HepG2 (cell line): ENCODE results near the gene ZNF3. TPM values are rescaled to one million over a fixed set of nuclear protein-coding genes. Genes with fewer than 3 reads are reported as not detected.

ENCODE experiments used
- CAMTA2 ChIP-seq: sonication (generic); formaldehyde crosslinking; IDR thresholded peaks from 2 replicates; pipeline ENCODE4 v1.4.0; 2020; ENCODE audit warnings: mild to moderate bottlenecking, missing genetic modification reagents, borderline replicate concordance
- NCOA2 ChIP-seq: sonication (generic); formaldehyde crosslinking; IDR thresholded peaks from 2 replicates; pipeline ENCODE4 v1.8.0; 2022; ENCODE audit warnings: inconsistent platforms
- NR2F1 ChIP-seq, 2 experiments: fragments of 450-650 bp in 1 of 2; formaldehyde crosslinking in 1 of 2; IDR thresholded peaks; 2 replicates each; pipeline versions ENCODE4 v1.5.0 to v1.6.1; 2016 to 2020; ENCODE audit warnings: mild to moderate bottlenecking in 1 of 2, missing compliant biosample characterization in 1 of 2, missing genetic modification reagents in 1 of 2, moderate library complexity in 1 of 2
- PAF1 ChIP-seq: IDR thresholded peaks from 2 replicates; pipeline ENCODE4 v1.6.1; 2016; ENCODE audit warnings: missing genetic modification reagents, missing compliant biosample characterization
- PCBP1 ChIP-seq: fragments of 200-400 bp; formaldehyde crosslinking; IDR thresholded peaks from 2 replicates; pipeline ENCODE4 v1.6.1; 2017; ENCODE audit warnings: mild to moderate bottlenecking, low read depth, low read length, borderline replicate concordance
- SETDB1 ChIP-seq: sonication (generic); formaldehyde crosslinking; IDR thresholded peaks from 2 replicates; pipeline ENCODE4 v1.5.1; 2020; ENCODE audit warnings: missing genetic modification reagents, mild to moderate bottlenecking, borderline replicate concordance
- SOX5 ChIP-seq: IDR thresholded peaks from 2 replicates; pipeline ENCODE4 v1.6.1; 2016; ENCODE audit warnings: borderline replicate concordance
- SRSF9 ChIP-seq: fragments of 200-400 bp; formaldehyde crosslinking; IDR thresholded peaks from 2 replicates; pipeline ENCODE4 v1.6.1; 2018; ENCODE audit warnings: borderline replicate concordance, mild to moderate bottlenecking, low read depth, low read length; ENCODE audit not compliant: insufficient read depth, poor library complexity, severe bottlenecking
- TFDP1 ChIP-seq: IDR thresholded peaks from 2 replicates; pipeline ENCODE4 v1.6.1; 2016; ENCODE audit warnings: missing compliant biosample characterization, missing genetic modification reagents, borderline replicate concordance
- ZMYM3 ChIP-seq: sonication (generic); formaldehyde crosslinking; IDR thresholded peaks from 2 replicates; pipeline ENCODE4 v1.5.1; 2020; ENCODE audit warnings: mild to moderate bottlenecking, missing genetic modification reagents
- ZNF432 ChIP-seq: sonication (generic); formaldehyde crosslinking; IDR thresholded peaks from 2 replicates; pipeline ENCODE4 v1.5.0; 2020; ENCODE audit warnings: missing genetic modification reagents, mild to moderate bottlenecking, borderline replicate concordance
- ZNF746 ChIP-seq: sonication (generic); formaldehyde crosslinking; IDR thresholded peaks from 2 replicates; pipeline ENCODE4 v1.8.0; 2022; ENCODE audit warnings: mild to moderate bottlenecking, missing genetic modification reagents
- ZNF75D ChIP-seq: sonication (generic); formaldehyde crosslinking; IDR thresholded peaks from 2 replicates; pipeline ENCODE4 v1.8.1; 2023; ENCODE audit warnings: missing genetic modification reagents, mild to moderate bottlenecking, borderline replicate concordance
- ZNF879 ChIP-seq: sonication (generic); formaldehyde crosslinking; IDR thresholded peaks from 2 replicates; pipeline ENCODE4 v1.8.1; 2023; ENCODE audit warnings: missing genetic modification reagents
- polyA plus RNA-seq, 8 experiments: library from polyadenylated mRNA; depleted of rRNA in 3 of 8; stranded (reverse) in 7 of 8; unstranded in 1 of 8; fragments of >200 nt; fragmentation: Illumina TruSeq in 4 of 8; extraction: Trizol in 4 of 8; gene quantifications; 2 replicates each; pipeline versions ENCODE4 v1.2.1 to v1.2.3, GENCODE V29; 2011 to 2016; ENCODE audit warnings: low read depth in 4 of 8, missing spikeins in 1 of 8, mixed read lengths in 1 of 8; ENCODE audit not compliant: insufficient read depth in 1 of 8
- total RNA-seq, 5 experiments: library from RNA; depleted of rRNA; stranded (reverse); fragments of >200 nt; fragmentation: Illumina TruSeq; extraction: Trizol; gene quantifications; 2 replicates each; pipeline ENCODE4 v1.2.3, GENCODE V29; 2016; ENCODE audit warnings: low read depth in 1 of 5
- TF ChIP-seq, protein P1 (sequence below): sonication (generic); formaldehyde crosslinking; IDR thresholded peaks from 2 replicates; pipeline ENCODE4 v1.5.1; 2020; ENCODE audit warnings: mild to moderate bottlenecking, missing genetic modification reagents, moderate library complexity
- TF ChIP-seq, protein P2 (sequence below): IDR thresholded peaks from 2 replicates; pipeline ENCODE4 v1.6.1; 2012; ENCODE audit warnings: inconsistent platforms
- TF ChIP-seq, protein P3 (sequence below): IDR thresholded peaks from 2 replicates; pipeline ENCODE4 v1.6.1; 2016; ENCODE audit warnings: control low read depth
- TF ChIP-seq, protein P4 (sequence below): IDR thresholded peaks from 2 replicates; pipeline ENCODE4 v1.6.1; 2016; ENCODE audit warnings: missing compliant biosample characterization, missing genetic modification reagents, borderline replicate concordance
- TF ChIP-seq, protein P5 (sequence below): sonication (generic); formaldehyde crosslinking; IDR thresholded peaks from 2 replicates; pipeline ENCODE4 v1.4.0; 2020; ENCODE audit warnings: mild to moderate bottlenecking, low read depth, missing genetic modification reagents

The ZNF3 gene
- total and polyA plus RNA-seq, 2 of the 13 experiments (the other 11 are each of a cell fraction or from before 2014, with no cell fraction given): 33.7 to 56.9 TPM

DNA sequence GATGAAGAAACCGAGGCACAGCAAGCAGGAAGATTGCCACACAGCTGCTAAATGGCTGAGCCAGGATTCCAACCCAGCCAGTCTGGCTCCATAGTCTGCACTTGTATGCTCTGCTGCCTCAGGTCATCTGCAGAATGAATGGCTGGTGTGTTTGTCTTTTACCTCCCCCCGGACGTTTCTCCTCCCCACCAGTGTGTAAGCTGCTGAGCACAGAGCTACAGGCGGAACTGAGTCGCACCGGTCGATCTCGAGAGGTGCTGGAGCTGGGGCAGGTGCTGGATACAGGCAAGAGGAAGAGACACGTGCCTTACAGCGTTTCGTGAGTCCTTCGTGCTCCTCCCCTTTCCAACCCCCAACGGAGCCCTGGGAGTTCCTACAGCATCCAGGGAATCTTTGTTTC lies 40.5 kb upstream of the ZNF3 start (continued):
- TF ChIP-seq, protein P1, sequence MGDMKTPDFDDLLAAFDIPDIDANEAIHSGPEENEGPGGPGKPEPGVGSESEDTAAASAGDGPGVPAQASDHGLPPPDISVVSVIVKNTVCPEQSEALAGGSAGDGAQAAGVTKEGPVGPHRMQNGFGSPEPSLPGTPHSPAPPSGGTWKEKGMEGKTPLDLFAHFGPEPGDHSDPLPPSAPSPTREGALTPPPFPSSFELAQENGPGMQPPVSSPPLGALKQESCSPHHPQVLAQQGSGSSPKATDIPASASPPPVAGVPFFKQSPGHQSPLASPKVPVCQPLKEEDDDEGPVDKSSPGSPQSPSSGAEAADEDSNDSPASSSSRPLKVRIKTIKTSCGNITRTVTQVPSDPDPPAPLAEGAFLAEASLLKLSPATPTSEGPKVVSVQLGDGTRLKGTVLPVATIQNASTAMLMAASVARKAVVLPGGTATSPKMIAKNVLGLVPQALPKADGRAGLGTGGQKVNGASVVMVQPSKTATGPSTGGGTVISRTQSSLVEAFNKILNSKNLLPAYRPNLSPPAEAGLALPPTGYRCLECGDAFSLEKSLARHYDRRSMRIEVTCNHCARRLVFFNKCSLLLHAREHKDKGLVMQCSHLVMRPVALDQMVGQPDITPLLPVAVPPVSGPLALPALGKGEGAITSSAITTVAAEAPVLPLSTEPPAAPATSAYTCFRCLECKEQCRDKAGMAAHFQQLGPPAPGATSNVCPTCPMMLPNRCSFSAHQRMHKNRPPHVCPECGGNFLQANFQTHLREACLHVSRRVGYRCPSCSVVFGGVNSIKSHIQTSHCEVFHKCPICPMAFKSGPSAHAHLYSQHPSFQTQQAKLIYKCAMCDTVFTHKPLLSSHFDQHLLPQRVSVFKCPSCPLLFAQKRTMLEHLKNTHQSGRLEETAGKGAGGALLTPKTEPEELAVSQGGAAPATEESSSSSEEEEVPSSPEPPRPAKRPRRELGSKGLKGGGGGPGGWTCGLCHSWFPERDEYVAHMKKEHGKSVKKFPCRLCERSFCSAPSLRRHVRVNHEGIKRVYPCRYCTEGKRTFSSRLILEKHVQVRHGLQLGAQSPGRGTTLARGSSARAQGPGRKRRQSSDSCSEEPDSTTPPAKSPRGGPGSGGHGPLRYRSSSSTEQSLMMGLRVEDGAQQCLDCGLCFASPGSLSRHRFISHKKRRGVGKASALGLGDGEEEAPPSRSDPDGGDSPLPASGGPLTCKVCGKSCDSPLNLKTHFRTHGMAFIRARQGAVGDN (CRISPR knock-in tag): peak; percentile 88
- TF ChIP-seq SETDB1 (CRISPR knock-in tag) (no peak), ZNF879 (CRISPR knock-in tag) (no peak), CAMTA2 (CRISPR knock-in tag) (no peak), SRSF9 (no peak), SOX5 (CRISPR knock-in tag) (peak; percentile 62), ZNF746 (no peak), NCOA2 (CRISPR knock-in tag) (peak; percentile 33; the same call in 1 of the 2 replicates), ZNF75D (CRISPR knock-in tag) (no peak), PCBP1 (no peak), NR2F1 (CRISPR knock-in tag; IDR thresholded peaks at IDR 0.05) (no peak), ZMYM3 (CRISPR knock-in tag) (peak; percentile 42), PAF1 (CRISPR knock-in tag) (no peak), TFDP1 (CRISPR knock-in tag) (peak; percentile 78; the same call in 1 of the 2 replicates), ZNF432 (CRISPR knock-in tag) (no peak)
- TF ChIP-seq, protein P2, sequence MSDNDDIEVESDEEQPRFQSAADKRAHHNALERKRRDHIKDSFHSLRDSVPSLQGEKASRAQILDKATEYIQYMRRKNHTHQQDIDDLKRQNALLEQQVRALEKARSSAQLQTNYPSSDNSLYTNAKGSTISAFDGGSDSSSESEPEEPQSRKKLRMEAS: peak; percentile 92
- TF ChIP-seq, protein P3, sequence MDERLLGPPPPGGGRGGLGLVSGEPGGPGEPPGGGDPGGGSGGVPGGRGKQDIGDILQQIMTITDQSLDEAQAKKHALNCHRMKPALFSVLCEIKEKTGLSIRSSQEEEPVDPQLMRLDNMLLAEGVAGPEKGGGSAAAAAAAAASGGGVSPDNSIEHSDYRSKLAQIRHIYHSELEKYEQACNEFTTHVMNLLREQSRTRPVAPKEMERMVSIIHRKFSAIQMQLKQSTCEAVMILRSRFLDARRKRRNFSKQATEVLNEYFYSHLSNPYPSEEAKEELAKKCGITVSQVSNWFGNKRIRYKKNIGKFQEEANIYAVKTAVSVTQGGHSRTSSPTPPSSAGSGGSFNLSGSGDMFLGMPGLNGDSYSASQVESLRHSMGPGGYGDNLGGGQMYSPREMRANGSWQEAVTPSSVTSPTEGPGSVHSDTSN: no peak
- TF ChIP-seq, protein P4, sequence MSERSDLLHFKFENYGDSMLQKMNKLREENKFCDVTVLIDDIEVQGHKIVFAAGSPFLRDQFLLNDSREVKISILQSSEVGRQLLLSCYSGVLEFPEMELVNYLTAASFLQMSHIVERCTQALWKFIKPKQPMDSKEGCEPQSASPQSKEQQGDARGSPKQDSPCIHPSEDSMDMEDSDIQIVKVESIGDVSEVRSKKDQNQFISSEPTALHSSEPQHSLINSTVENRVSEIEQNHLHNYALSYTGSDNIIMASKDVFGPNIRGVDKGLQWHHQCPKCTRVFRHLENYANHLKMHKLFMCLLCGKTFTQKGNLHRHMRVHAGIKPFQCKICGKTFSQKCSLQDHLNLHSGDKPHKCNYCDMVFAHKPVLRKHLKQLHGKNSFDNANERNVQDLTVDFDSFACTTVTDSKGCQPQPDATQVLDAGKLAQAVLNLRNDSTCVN (CRISPR knock-in tag): peak; percentile 49; the same call in 1 of the 2 replicates
- TF ChIP-seq, protein P5, sequence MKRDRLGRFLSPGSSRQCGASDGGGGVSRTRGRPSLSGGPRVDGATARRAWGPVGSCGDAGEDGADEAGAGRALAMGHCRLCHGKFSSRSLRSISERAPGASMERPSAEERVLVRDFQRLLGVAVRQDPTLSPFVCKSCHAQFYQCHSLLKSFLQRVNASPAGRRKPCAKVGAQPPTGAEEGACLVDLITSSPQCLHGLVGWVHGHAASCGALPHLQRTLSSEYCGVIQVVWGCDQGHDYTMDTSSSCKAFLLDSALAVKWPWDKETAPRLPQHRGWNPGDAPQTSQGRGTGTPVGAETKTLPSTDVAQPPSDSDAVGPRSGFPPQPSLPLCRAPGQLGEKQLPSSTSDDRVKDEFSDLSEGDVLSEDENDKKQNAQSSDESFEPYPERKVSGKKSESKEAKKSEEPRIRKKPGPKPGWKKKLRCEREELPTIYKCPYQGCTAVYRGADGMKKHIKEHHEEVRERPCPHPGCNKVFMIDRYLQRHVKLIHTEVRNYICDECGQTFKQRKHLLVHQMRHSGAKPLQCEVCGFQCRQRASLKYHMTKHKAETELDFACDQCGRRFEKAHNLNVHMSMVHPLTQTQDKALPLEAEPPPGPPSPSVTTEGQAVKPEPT (CRISPR knock-in tag): no peak
